Tibial nerve (tissue), 3 donors: ENCODE measurements around the gene MAT1A.
"Not testable (repeated sequence)": the region's sequence is repeated elsewhere in the genome, so short reads cannot be mapped to it uniquely, and the experiment has no call there.

Source experiments
- CTCF ChIP-seq, 5 experiments: fragments of 200-600 bp in 3 of 5; fragments of 450-650 bp in 2 of 5; sonication (generic) in 3 of 5; IDR thresholded peaks; one replicate each; pipeline ENCODE4 v1.5.1; 2016 to 2019; ENCODE audit warnings: antibody characterized with exemption in 5 of 5, mild to moderate bottlenecking in 3 of 5, moderate library complexity in 2 of 5
- POLR2A ChIP-seq, 2 donors: fragments of 450-650 bp; IDR thresholded peaks; one replicate each; pipeline ENCODE4 v1.6.1; 2017; ENCODE audit warnings: antibody characterized with exemption in 2 of 2, mild to moderate bottlenecking in 2 of 2, moderate library complexity in 2 of 2

GRCh38 chr10:80250399-80250798 lies 39.1 kb downstream of the MAT1A start:
- not testable (repeated sequence) for TF ChIP-seq CTCF, POLR2A (IDR thresholded peaks at IDR 0.05)
